ENCODE data around the gene SEPTIN8.

DNA sequence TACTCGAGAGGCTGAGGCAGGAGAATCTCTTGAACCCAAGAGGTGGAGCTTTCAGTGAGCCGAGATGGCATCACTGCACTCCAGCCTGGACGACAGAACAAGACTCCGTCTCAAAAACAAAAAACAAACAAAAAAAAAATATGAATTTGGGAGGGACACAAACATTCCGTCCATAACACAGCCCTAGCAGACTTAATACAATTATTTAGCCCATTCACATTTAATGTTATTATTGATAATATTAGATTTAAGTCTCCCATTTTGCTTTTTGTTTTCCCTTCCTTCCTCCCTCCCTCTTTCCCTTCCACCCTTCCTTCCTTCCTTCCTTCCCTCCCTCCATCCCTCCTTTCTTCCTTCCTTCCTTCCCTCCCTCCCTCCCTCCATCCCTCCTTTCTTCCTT lies 34.4 kb downstream of the SEPTIN8 start:
- TF ChIP-seq, protein P1, sequence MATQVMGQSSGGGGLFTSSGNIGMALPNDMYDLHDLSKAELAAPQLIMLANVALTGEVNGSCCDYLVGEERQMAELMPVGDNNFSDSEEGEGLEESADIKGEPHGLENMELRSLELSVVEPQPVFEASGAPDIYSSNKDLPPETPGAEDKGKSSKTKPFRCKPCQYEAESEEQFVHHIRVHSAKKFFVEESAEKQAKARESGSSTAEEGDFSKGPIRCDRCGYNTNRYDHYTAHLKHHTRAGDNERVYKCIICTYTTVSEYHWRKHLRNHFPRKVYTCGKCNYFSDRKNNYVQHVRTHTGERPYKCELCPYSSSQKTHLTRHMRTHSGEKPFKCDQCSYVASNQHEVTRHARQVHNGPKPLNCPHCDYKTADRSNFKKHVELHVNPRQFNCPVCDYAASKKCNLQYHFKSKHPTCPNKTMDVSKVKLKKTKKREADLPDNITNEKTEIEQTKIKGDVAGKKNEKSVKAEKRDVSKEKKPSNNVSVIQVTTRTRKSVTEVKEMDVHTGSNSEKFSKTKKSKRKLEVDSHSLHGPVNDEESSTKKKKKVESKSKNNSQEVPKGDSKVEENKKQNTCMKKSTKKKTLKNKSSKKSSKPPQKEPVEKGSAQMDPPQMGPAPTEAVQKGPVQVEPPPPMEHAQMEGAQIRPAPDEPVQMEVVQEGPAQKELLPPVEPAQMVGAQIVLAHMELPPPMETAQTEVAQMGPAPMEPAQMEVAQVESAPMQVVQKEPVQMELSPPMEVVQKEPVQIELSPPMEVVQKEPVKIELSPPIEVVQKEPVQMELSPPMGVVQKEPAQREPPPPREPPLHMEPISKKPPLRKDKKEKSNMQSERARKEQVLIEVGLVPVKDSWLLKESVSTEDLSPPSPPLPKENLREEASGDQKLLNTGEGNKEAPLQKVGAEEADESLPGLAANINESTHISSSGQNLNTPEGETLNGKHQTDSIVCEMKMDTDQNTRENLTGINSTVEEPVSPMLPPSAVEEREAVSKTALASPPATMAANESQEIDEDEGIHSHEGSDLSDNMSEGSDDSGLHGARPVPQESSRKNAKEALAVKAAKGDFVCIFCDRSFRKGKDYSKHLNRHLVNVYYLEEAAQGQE (IDR thresholded peaks at IDR 0.05; ENCODE audit: low read depth), result no peak
- no peak for TF ChIP-seq TAF1 (IDR thresholded peaks at IDR 0.05; ENCODE audit: low read depth)
- TF ChIP-seq NFIC (IDR thresholded peaks at IDR 0.05), result no peak
- TF ChIP-seq TCF12 (IDR thresholded peaks at IDR 0.05; ENCODE audit: low read depth), result no peak
- TF ChIP-seq CEBPB (IDR thresholded peaks at IDR 0.05), result no peak
- TF ChIP-seq YY1 (IDR thresholded peaks at IDR 0.05; ENCODE audit: low read depth), result no peak
- TF ChIP-seq TEAD4 (IDR thresholded peaks at IDR 0.05), result no peak
- TF ChIP-seq EP300 (IDR thresholded peaks at IDR 0.05; ENCODE audit: borderline replicate concordance), result no peak
- no peak for TF ChIP-seq EGR1 (IDR thresholded peaks at IDR 0.05)
- no peak for TF ChIP-seq CREB1 (IDR thresholded peaks at IDR 0.05; ENCODE audit: low read depth)
- TF ChIP-seq FOXM1 (IDR thresholded peaks at IDR 0.05; ENCODE audit: borderline replicate concordance, low read depth), result no peak
- TF ChIP-seq, protein P2, sequence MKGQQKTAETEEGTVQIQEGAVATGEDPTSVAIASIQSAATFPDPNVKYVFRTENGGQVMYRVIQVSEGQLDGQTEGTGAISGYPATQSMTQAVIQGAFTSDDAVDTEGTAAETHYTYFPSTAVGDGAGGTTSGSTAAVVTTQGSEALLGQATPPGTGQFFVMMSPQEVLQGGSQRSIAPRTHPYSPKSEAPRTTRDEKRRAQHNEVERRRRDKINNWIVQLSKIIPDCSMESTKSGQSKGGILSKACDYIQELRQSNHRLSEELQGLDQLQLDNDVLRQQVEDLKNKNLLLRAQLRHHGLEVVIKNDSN (IDR thresholded peaks at IDR 0.05), result no peak

Data from Ishikawa (cell line).